GM12801 (cell line): Measurements from ENCODE around the gene ISCA2.

Experiments
- TF ChIP-seq, protein P1 (sequence below): IDR thresholded peaks from one replicate; pipeline ENCODE4 v1.5.1; 2011; ENCODE audit warnings: control low read depth; ENCODE audit not compliant: insufficient read length; ENCODE audit errors: extremely low read depth

ISCA2 gene

DNA sequence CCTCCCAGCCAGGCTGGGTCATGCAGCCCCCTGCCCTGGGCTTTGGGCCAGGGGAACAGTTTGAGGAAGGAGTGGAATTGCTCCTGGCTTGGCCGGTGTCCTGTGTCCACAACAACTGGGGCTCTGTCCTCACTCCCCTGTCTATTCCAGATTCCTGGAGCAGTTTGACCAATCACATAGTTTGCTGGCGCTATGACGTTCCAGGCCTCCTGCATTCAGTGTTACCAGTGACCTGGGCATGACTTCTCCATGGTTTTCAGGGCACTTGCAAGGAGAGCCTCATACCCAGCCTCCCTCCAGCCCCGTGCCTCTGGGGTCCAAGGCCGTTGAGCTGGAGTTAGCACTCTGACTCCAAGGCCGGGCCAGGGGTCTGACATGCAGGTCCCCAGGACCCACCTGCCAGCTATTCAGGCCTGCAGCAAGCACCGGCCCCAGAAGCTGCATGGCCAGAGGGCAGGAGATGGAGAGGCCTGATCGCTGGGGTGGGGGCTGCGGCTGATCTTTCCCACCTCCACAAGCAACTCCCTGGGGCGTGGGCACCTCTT, 34.2 kb downstream of the ISCA2 start:
- TF ChIP-seq, protein P1, sequence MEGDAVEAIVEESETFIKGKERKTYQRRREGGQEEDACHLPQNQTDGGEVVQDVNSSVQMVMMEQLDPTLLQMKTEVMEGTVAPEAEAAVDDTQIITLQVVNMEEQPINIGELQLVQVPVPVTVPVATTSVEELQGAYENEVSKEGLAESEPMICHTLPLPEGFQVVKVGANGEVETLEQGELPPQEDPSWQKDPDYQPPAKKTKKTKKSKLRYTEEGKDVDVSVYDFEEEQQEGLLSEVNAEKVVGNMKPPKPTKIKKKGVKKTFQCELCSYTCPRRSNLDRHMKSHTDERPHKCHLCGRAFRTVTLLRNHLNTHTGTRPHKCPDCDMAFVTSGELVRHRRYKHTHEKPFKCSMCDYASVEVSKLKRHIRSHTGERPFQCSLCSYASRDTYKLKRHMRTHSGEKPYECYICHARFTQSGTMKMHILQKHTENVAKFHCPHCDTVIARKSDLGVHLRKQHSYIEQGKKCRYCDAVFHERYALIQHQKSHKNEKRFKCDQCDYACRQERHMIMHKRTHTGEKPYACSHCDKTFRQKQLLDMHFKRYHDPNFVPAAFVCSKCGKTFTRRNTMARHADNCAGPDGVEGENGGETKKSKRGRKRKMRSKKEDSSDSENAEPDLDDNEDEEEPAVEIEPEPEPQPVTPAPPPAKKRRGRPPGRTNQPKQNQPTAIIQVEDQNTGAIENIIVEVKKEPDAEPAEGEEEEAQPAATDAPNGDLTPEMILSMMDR, result no peak

DNA sequence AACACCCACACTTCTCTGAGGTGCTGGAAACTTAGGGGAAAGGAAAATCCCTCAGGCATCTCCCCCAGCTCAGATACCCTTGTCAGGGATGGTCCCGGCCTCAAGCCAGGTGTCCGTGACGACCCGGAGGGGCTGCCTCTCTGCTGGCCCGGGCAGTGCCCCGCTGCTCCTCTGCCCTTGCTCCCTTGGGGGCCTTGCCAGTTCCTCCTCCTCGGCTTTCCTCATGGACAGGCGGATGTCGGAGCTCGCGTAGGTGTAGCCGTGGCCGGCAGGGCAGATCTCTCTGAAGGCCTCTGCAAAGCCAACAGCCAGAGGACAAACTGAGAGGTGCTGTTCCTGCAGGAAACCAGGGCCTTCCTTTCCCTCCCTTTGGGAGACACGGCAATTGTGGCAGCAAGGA, 34.8 kb downstream of the ISCA2 start:
- TF ChIP-seq, protein P1, result no peak

DNA sequence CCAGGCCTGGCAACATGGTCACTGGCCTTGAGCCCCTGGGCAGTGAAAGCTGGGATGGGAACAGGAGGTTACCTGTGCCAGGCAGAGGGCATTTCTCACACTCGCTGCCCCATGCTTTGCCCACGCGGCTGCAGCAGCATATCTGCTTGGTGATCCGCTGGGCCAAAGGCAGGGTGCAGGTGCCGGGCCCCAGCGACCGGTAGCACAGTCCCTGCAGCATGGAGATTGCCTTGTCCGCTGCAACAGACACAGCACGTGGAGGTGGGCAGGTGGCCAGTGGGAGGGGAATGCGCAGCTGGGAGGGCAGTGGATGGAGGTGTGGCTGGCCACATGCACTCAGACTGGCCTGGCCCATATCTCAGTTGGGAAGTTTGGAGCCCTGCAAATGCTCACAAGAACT, 35.3 kb downstream of the ISCA2 start:
- TF ChIP-seq, protein P1, result no peak

DNA sequence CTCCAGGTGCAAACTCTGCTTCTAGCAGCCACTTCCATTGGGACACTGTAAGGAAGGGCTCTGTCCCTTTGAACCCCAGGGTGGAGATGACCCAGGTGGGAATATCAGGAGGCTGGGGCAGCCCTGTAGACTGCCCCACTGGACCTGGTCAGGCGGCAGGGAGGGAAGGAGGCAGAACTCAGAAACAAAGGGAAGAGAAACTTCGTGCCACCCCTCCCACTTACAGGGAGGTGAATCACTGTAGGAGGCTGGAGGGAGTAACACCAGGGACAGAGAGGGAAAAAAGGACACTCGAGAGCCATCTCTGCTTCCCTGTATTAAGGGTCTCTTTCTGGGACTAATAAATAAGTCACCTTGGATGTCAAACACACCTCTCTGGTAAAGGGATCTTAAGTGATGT, 37.4 kb downstream of the ISCA2 start:
- TF ChIP-seq, protein P1, result no peak

DNA sequence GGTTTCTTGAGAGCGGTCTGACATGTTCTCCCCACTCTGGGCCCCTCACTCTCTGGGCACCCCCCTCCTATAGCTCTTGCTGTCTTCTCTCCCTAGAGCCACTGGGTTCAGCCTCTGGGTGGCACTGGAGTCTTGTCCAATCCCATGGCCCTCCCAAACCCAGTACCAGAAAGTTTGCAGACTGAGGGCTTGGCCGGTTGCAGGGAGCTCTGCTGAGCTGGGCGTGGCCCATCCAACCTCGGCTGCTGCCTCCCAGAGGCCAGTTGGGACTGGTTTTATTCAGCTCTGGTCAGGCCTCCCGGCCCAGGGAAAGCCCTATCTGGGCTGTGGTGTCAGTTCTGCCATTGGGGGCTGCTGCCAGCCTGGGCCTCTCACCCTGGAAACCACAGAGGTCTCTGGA, 37.9 kb downstream of the ISCA2 start:
- TF ChIP-seq, protein P1, result no peak

DNA sequence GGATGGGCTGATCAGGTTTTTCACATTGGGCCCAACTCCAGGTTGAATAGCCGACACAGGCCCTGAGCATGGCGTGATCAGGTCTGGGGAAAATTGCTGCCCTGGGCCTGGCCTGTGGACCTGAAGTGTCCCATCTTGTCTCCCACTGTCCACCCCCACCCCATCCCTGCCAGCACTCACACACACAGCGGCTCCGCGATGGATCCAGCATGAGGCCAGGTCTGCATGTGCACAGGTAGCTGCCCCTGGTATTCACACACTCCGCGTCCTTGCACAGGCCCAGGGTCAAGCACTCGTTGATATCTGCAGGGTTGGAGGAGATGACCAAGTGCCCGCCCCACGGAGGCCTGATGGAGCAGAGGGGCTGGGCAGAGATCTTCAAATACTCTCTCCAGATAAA, 38.7 kb downstream of the ISCA2 start:
- TF ChIP-seq, protein P1, result no peak

DNA sequence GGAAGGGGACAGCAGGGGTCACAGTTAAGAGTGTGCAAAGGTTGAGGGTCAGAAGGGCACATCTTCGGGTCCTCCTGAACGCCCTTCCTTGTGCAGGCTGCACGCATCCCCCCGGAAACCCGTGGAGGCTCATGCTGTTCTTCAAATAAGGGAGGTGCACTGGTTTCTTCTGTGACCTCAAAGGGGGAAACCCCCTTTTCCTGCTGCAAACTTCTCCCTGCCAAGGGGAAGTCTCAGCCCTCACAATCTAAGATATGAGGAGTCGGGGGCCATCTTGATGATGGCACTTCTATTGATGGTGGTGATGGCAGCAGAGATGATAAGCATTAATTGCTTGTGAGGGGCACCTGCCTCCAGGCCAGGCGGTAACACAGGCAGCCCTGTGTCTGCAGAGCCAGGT, 40.0 kb downstream of the ISCA2 start:
- TF ChIP-seq, protein P1, result no peak
